A673 (cell line): ENCODE results near the gene CFAP57. TPM values are rescaled to one million over a fixed set of nuclear protein-coding genes. Genes with fewer than 3 reads are reported as not detected.

Experiments used
- BruUV-seq: library from RNA; stranded (reverse); fragments of 400-500 nt; replicated peaks from 2 replicates; lab custom pipeline; 2021; lab: Mats Ljungman, UMichigan
- CTCF ChIA-PET: fragments of 300-600 bp; sonication (Branson Sonifier 250); formaldehyde crosslinking; loops from one replicate; lab custom pipeline; 2022; ENCODE audit warnings: antibody characterized with exemption; lab: Charles Lee
- POLR2A ChIA-PET: fragments of 300-600 bp; sonication (Branson Sonifier 250); formaldehyde crosslinking; loops from one replicate; lab custom pipeline; 2022; ENCODE audit warnings: antibody characterized with exemption; ENCODE audit not compliant: low non-redundant PET; lab: Charles Lee
- DNase-seq: peaks from one replicate; pipeline ENCODE4 v3.0.0-alpha.2; 2015; ENCODE audit warnings: low spot score
- H3K27ac ChIP-seq: fragments of 200-600 bp; sonication (generic); 2 replicates; pipeline ENCODE4 v1.5.1; 2016; ENCODE audit warnings: mixed run types, low read depth, mild to moderate bottlenecking, mixed read lengths, antibody characterized with exemption, low read length; ENCODE audit not compliant: poor library complexity, severe bottlenecking
- H3K27me3 ChIP-seq: fragments of 200-600 bp; sonication (generic); replicated peaks from 2 replicates; pipeline ENCODE4 v1.6.1; 2017; ENCODE audit warnings: mixed run types, low read depth, mild to moderate bottlenecking, mixed read lengths, antibody characterized with exemption, low read length; ENCODE audit not compliant: insufficient read depth, poor library complexity
- H3K36me3 ChIP-seq: fragments of 200-600 bp; sonication (generic); 2 replicates; pipeline ENCODE4 v1.6.1; 2016; ENCODE audit warnings: mixed run types, mild to moderate bottlenecking, mixed read lengths, antibody characterized with exemption, low read length; ENCODE audit not compliant: insufficient read depth, poor library complexity, severe bottlenecking
- H3K4me1 ChIP-seq: fragments of 200-600 bp; sonication (generic); 2 replicates; pipeline ENCODE4 v1.6.1; 2017; ENCODE audit warnings: mixed run types, mild to moderate bottlenecking, mixed read lengths, antibody characterized with exemption, low read length; ENCODE audit not compliant: insufficient read depth, poor library complexity, severe bottlenecking
- H3K4me3 ChIP-seq: fragments of 200-600 bp; sonication (generic); 2 replicates; pipeline ENCODE4 v1.5.1; 2016; ENCODE audit warnings: low read depth, mixed run types, mild to moderate bottlenecking, mixed read lengths, low read length; ENCODE audit not compliant: poor library complexity, severe bottlenecking
- H3K9me3 ChIP-seq: fragments of 200-600 bp; sonication (generic); 2 replicates; pipeline ENCODE4 v1.6.1; 2016; ENCODE audit warnings: mixed run types, low read depth, mild to moderate bottlenecking, mixed read lengths, antibody characterized with exemption, low read length; ENCODE audit not compliant: poor library complexity, severe bottlenecking
- CTCF ChIP-seq: fragments of 300-800, 200-600 bp; sonication (generic); conservative IDR thresholded peaks from 2 replicates; pipeline ENCODE4 v1.5.1; 2017; ENCODE audit warnings: low read depth, mild to moderate bottlenecking, antibody characterized with exemption, low read length, moderate library complexity, mixed read lengths
- EZH2 ChIP-seq: fragments of 200-600 bp; sonication (generic); IDR thresholded peaks from 2 replicates; pipeline ENCODE4 v1.6.1; 2017; ENCODE audit warnings: borderline replicate concordance, low read depth, mild to moderate bottlenecking, mixed read lengths, antibody characterized with exemption, low read length; ENCODE audit not compliant: poor library complexity, severe bottlenecking
- intact Hi-C: fragments of 100-400 bp; cut with micrococcal nuclease; formaldehyde crosslinking; loops from one replicate; pipeline ENCODE4 v1.10.0; 2022; ENCODE audit not compliant: unreplicated experiment
- total RNA-seq: library from RNA; stranded (reverse); gene quantifications from 2 replicates; pipeline ENCODE4 v1.2.3, GENCODE V29; 2021

The CFAP57 gene
- total RNA-seq, 1 experiment from 2014 or later, result 0.73 TPM

GRCh38 chr1:43235451-43236121 lies 63.5 kb downstream of the CFAP57 start:
- Histone ChIP-seq H3K27ac (no peak overlapping the region), H3K4me1 (no peaks in the 10 kb centered on the region), H3K4me3 (no peak overlapping the region), H3K36me3 (no peaks in the 10 kb centered on the region), H3K27me3 (no peaks in the 10 kb centered on the region), H3K9me3 (no peaks in the 10 kb centered on the region)
- ChIA-PET POLR2A (no interaction called here), CTCF (no interaction called here)
- DNase-seq, result no peak
- no TSS peak for BruUV-seq
- TF ChIP-seq EZH2 (no peak), CTCF (no peak)
- intact Hi-C loops, result no loop called here

GRCh38 chr1:43237121-43237520 lies 65.0 kb downstream of the CFAP57 start:
- Histone ChIP-seq H3K4me1 (no peaks in the 10 kb centered on the region), H3K36me3 (no peaks in the 10 kb centered on the region), H3K27ac (no peak overlapping the region), H3K9me3 (no peaks in the 10 kb centered on the region), H3K27me3 (no peaks in the 10 kb centered on the region), H3K4me3 (no peak overlapping the region)
- CTCF ChIA-PET, result interaction anchor here (0.9 to 1.4 kb wide), 2 partner anchors 121 to 177 kb away, joined by 3 to 5 read pairs; no protein-coding TSS in a partner anchor
- POLR2A ChIA-PET, result no interaction called here
- TF ChIP-seq CTCF (no peak), EZH2 (no peak)
- BruUV-seq, result no TSS peak
- intact Hi-C loops, result no loop called here
- DNase-seq, result no peak

- no peak overlapping the region for H3K4me3 ChIP-seq
- no peaks in the 10 kb centered on the region for H3K4me1 ChIP-seq
- no TSS peak for BruUV-seq
- intact Hi-C loops, result no loop called here
- DNase-seq, result peak; percentile 59
- no peak overlapping the region for H3K27ac ChIP-seq
- TF ChIP-seq EZH2, result no peak
- peak; percentile 69 for TF ChIP-seq CTCF
- ChIA-PET CTCF (interaction anchor here (1.0 to 1.7 kb wide), 2 partner anchors 17 to 176 kb away, joined by 3 to 6 read pairs; no protein-coding TSS in a partner anchor), POLR2A (no interaction called here)
- no peaks in the 10 kb centered on the region for H3K9me3 ChIP-seq
- no peaks in the 10 kb centered on the region for H3K36me3 ChIP-seq
- H3K27me3 ChIP-seq, result no peaks in the 10 kb centered on the region
These were observed 66.0 kb downstream of the CFAP57 start for GRCh38 chr1:43238085-43238484.
